CD4-positive, alpha-beta T cell treated with Interleukin-6 at 100 ng/mL for 8 hours (primary cell): ENCODE data around the gene GFER.
"Not testable (repeated sequence)": the region's sequence is repeated elsewhere in the genome, so short reads cannot be mapped to it uniquely, and the experiment has no call there.

ENCODE experiments used
- DNase-seq: peaks from one replicate; pipeline ENCODE4 v3.0.0-alpha.2; 2020; ENCODE audit warnings: mixed read lengths, low spot score

The GFER gene

DNA sequence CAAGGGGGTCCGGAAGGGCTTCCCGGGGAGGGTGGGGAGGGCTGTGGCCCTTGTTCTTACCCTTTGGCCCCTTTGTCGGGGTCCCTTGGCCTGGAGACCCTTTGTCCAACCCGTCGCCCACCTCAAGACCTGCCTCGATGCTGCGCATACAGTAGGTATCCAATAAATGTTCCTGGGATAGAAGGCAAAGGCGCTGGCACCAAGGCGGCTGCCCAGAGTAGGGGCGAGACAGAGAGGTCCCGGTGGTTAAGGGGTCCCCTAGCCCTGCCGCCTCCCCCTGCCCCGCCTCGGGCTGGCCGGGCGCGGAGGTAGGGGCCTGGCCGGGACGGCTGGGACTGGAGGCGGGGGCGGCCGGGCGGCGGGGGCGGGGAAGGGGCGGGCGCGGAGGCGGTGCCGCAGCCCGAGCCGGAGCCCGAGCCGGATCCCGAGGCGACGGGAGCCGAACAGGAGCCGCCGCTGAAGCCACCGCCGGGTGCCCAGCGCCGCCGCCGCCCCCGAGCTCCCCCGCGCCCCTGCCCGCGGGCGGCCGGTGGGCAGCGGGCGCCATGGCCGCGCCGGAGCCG is 42.5 kb downstream of the GFER start, which contains the start of gene NHERF2:
Gene NHERF2 (plus strand): TSS at position 442 of the 563 bp plus-strand sequence. CDS start 104 bp downstream, at position 546.
- DNase-seq, result peak; percentile 33

DNA sequence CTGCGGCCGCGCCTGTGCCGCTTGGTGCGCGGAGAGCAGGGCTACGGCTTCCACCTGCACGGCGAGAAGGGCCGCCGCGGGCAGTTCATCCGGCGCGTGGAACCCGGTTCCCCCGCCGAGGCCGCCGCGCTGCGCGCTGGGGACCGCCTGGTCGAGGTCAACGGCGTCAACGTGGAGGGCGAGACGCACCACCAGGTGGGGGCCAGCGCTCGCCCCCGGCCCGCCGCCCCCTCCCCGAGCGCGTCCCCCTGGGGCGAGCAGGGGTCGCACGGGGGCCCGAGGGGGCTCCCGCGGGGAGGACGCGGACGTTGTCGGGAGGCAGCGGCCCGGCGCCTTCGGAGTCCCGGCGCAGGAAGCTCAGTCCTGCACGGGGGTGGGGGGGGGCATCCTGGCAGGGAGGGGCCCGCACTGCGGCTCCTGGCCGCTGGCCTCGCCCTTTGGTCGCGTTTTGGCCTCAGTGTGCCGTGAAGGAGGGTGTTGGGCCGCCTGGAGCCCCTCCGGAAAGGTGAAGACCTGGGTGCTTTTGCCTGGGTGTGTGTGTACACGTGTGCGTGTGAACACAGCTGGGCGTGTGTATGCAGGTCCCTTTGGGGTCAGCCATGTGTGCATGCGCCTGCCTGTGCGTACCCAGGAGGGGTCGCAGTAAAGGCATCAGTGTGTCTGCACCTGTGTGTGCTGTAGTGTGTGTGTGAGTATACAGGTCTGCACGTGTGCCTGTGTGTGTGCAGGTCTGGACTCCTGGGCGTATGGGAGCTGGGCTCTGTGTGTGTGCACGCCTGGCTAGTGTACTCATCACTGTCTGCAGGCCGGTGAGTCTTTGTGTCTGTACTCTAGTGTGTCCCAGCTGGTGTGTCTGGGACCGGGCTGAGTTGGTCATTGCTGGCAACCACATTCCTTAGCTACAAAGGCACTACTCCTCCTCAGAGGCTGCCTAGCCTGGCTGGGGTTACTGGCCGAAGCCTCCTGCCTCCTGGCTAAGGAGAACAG is 43.3 kb downstream of the GFER start:
- DNase-seq, result no peak

DNA sequence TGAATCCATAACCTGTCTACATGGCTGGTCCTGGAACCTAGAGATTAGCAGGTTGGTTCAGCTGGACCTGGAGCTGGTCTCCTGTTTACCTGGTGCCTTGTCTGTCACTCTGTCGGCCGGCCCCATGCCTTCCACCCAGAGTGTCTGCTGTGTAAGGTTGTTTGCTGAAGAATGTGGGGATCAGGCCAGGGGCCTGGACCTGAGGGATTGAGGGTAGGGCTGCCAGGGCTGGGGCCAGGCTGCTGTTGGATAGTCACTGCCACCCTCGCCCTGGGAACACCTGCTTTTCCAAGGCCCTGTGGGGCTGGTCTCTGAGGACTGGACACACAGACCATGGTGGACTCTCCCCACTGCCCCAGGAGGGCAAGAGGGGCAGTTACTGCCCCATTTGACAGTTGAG is 44.2 kb downstream of the GFER start:
- no peak for DNase-seq

DNA sequence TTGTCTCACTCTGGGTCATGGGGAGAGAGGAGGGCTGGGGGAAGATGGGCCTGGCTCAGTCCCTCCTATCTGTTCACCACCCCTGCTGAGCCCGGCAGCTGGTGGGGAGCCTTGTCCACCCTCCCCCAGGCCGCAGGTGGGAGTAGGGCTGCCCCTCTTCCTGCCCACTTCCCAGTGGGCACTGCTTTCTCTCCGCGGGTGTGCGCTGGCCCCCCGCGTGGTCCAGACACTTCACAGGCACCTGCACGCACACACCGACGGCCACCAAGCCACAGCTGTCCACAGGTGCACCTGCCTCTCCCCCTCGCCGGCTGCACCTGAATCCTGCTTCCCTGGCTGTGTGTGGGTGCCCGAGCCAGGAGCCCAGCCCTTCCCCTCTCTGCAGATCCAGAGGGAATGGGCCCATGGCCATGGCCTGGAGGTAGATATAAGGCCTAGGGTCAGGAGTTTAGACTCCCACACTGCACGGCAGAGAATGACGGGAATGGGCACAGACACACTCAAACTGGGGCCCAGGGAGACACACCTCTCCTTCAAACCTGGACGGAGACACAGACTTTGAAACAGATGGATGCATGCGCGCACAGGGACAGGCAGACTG is 44.7 kb downstream of the GFER start:
- no peak for DNase-seq

DNA sequence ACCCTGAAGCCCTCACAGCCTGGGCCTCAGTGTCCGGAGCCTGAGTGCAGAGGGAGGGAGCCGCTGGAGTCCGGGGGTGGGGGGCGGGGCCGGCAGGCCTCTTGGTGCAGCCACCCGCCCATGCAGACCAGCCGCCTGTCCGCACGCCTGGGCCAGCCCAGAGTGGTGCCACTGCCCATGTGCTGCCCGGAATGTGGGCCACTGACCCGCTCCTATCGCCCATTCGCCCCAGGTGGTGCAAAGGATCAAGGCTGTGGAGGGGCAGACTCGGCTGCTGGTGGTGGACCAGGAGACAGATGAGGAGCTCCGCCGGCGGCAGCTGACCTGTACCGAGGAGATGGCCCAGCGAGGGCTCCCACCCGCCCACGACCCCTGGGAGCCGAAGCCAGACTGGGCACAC is 45.4 kb downstream of the GFER start:
- DNase-seq, result no peak

DNA sequence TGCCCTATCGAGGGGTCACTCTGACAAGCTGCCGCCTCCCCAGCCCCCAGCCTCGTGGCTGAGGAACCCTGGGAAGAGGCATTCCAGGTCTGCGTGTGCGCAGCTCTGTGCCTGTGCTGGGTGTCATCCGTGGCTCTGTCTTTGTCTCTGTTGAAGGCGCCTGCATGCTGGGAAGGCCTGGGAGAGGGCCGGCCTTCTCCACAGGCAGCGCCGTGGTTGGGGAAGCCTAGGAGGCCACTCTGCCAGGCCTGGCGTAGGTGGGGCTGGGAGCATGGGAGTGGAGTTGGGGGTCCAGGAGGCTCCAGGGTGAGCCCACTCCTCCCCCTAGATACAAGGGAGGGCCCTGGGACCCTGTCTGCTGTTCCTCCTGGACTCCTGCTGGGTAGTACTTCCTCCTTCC is 46.0 kb downstream of the GFER start:
- no peak for DNase-seq

DNA sequence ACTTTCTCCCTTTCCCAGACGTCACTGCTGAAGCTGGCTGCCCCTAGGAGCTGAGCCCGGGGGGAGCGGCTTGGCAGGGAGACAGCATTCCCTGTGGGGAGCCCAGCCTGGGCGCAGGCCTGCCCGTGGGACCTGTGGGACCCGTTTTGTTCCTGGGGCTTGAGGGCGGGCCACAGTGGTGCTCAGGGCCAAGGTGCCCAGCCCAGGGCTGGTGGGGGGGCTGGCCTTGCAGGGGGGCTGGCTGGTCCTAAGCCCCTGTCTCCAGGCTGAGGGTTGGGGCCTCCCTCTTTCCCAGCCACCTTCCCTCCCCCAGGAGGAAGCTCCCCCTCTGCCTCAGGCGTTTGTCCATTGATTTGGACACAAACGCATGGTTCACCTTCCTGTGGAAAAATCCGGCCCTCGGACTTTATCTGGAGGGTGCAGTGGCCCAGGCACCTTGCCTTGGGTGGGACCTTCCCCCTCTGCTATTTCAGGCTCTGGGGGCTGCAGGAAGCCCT is 47.1 kb downstream of the GFER start:
- DNase-seq, result no peak

DNA sequence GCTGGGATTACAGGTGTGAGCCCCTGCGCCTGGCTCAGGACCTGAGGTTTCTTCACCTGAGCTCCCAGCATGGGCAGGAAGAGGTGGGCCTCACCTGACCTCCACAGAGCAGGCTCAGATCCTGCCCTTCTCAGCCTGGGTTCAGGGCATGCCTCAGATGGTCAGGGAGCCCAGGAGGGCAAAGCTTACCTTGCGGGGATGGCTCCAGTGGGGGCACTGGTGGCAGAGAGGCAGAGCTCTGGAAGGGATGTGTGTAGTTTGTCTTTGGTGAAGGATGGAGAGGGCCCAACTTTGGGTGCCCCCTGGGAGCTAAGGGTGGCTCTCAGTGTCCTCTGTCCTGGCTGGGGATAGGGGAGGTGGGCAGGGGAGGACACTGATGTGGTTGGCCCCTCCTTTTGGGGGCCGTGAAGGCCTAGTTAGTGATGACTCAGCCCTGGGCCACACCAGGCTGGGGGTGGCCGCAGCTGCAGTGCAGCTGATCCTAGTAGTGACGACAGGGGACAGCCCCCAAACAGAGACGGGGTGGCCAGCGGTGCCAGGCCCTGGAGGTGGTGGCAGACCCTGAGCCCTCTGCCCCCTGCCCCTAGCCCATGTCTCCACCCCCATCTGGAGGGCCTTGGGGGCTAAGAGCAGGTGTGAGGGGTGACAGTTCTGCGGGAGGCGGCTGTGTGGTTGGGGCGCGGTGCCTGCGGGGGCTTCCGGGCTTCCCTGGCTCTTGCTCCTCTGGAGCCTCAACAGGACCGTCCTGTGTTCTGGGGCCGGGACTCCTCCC is 48.5 kb downstream of the GFER start:
- DNase-seq, result no peak

DNA sequence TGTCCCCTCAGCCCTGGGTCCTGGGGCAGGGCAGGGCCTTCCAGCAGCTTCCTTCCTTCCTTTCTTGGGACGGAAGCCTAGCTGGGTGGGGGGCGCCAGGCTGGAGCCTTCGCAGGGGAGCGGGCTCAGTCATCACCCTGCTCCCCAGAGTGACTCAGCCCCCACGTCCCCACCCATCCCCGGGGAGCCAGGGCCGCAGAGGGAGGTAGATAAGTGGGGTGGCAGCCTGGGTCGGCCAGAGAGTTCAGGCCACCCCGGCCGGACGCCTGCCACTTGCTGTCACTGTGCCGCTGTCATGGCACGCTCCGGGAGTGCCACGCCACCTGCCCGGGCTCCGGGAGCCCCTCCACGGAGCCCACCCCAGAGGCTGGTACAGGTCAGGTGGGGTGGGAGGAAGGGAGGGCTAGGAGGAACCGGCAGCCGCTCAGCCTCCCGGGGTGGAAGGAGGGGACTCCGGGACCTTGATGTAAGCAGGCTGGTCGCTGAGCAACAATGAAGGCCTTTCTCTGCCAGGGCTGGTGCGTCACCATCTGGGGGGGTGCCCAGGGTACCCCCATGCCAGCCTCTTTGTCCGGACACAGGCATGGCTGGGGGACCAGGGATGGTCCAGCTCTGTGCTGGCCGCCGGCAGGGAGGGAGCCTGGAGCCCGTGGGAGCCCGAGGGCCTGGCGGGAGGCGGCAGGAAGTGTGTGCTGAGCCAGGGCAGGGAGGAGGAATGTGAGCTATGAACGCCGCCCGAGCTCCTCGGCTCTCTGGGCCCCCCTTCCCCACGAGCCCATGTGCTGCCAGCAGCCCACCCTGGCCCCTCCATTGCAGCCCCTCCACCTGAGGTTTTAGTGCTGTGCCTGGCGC is 49.3 kb downstream of the GFER start:
- DNase-seq, result no peak

DNA sequence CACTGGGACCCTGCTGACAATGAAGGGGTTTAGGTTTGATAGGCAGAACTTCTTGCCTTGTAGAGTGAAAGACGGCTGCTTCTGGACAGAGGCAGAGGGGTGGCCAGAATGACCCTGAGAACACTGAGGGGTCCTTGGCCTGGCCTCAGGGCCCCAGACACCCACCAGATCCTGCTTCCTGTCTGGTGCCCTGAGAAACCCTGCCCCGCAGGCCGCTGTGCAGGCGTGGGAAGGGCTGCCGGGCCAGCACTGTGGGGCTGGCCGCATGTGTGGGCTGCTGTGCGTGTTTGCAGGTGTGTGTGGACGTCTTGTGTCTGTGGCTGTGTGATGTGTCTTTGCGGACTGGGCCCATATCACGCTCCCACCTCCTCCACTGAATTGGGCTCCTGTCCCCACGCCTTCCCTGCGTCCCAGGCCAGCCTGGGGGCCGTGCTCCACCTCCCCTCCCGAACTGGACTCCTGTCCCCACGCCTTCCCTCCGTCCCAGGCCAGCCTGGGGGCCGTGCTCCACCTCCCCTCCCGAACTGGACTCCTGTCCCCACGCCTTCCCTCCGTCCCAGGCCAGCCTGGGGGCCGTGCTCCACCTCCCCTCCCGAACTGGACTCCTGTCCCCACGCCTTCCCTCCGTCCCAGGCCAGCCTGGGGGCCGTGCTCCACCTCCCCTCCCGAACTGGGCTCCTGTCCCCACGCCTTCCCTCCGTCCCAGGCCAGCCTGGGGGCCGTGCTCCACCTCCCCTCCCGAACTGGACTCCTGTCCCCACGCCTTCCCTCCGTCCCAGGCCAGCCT is 50.1 kb downstream of the GFER start:
- DNase-seq, result not testable (repeated sequence)

DNA sequence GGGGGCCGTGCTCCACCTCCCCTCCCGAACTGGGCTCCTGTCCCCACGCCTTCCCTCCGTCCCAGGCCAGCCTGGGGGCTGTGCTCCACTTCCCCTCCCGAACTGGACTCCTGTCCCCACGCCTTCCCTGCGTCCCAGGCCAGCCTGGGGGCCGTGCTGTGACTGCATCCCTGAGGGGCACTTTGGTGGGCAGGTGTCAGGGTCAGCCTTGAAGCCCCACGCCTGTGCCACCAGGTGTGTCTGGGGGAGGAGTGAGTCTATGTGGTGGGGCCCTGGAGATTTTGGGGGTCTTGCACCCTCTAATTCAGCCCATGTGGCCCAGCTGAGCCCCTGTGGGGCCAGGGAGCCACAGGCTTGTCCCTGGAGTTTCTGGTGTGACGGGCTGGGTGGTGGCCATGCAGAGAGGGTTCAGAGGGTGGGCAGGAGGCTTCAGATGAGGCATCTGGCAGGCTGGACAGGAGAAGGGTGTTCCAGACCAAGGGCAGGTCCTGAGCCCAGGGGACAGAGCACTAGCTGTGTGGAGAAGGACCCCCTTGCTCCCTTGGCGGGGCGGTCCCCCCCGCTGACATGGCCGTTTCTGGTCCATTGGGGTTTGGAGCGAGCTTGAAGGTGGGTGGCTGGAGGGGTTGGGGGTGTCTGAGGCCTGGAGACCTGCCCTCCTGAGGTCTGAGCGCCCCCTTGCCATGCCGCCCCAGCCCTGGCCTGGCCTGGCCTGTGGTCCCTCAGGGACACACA is 50.9 kb downstream of the GFER start:
- DNase-seq, result no peak

DNA sequence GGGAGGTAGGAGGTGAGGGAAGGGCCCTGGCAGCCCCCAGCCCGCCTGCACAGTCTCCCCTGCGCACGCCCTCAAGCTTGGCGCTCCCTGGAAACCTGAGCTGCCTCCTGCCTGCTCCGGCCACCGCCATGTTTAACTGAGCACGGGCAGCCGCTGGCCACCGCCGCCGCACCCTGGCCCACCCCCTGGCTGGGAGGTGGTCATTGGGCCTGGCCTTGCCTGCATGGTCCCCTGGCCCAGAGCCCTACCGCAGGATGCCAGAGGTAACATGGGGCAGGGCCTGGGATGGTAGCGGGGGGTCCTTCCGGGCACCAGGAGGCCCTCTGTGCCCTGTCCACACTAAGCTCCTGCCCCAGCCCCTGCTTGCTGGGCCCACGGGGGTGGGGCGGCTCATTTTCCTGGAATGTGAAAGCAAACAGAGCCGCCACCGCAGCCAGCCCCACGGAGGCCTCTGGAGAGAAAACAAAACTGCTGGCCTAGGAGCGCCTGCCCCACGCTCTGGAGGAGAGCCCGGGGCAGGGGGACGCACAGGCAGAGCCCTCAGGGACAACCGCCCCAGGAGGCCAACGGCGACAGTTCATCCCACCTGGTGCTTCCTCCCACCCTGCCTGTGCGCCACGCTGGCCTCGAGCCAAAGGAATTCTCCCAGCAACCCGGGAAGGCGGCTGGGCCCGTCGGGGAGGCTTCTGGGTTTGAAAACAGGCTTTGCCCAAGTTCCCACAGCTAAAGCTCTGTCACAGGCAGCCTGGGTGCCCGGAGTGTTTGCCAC is 51.6 kb downstream of the GFER start:
- no peak for DNase-seq

DNA sequence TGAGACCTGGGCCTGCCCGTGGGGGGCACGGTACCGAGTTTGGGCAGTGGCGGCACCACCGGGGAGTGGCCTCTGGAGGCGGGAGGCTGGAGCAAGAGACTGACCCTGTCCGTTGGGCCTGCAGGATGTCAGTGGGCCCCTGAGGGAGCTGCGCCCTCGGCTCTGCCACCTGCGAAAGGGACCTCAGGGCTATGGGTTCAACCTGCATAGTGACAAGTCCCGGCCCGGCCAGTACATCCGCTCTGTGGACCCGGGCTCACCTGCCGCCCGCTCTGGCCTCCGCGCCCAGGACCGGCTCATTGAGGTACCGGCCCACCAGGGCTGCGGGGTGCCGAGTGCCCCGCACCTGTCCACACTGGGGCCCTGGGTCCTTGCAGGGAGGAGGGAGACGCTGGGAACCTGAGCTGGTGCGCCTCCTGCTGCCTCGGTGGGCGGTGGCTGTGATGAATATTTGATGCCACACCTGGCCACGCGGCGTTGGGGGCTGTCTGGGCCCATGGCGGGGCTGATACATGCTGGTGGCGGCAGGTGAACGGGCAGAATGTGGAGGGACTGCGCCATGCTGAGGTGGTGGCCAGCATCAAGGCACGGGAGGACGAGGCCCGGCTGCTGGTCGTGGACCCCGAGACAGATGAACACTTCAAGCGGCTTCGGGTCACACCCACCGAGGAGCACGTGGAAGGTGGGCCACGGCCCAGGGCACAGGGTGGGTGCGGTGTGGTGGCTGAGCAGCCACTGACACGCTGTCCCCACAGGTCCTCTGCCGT is 52.4 kb downstream of the GFER start:
- no peak for DNase-seq

DNA sequence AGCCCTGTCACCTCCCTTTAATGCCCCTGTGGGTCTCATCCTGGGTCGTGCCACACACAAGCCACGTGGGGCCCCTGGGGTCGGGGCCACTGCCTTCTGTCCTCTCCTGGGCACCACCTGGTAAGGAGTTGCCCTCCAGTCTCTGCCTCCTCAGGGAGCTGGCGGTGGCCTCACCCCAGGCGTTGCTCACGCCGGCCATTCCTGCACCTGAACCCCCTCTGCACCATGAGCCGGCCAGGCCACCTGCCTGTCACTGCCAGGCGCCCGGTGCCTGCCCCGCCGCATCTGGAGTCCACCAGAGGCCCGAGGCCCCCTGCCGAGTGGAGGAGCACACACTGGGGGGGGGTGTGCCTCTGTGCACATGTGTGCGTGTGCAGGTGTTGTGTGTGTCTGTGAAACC is 53.1 kb downstream of the GFER start:
- DNase-seq, result no peak
